VCaP (cell line): ENCODE results near the gene CCDC13.

ENCODE experiments used
- H3K27ac ChIP-seq: fragments of 450-650 bp; 2 replicates; pipeline ENCODE4 v1.5.1; 2017
- CTCF ChIP-seq: fragments of 450-650 bp; conservative IDR thresholded peaks from 2 replicates; pipeline ENCODE4 v1.5.1; 2017; ENCODE audit warnings: mild to moderate bottlenecking, moderate library complexity

CCDC13 gene

GRCh38 chr3:42755681-42756578, 17.1 kb downstream of the CCDC13 start:
- TF ChIP-seq CTCF, result peak; percentile 69
- no peak overlapping the region for H3K27ac ChIP-seq

- H3K27ac ChIP-seq, result no peak overlapping the region
- TF ChIP-seq CTCF, result no peak
These were observed 19.3 kb downstream of the CCDC13 start for GRCh38 chr3:42753757-42754156.

GRCh38 chr3:42752961-42753360, 20.1 kb downstream of the CCDC13 start:
- no peak for TF ChIP-seq CTCF
- no peak overlapping the region for H3K27ac ChIP-seq

GRCh38 chr3:42752441-42752840, 20.6 kb downstream of the CCDC13 start:
- no peak for TF ChIP-seq CTCF
- no peak overlapping the region for H3K27ac ChIP-seq

- no peak overlapping the region for H3K27ac ChIP-seq
- no peak for TF ChIP-seq CTCF
These were observed 21.4 kb downstream of the CCDC13 start for GRCh38 chr3:42751609-42752008.

- no peak for TF ChIP-seq CTCF
These were observed 22.2 kb downstream of the CCDC13 start for GRCh38 chr3:42750834-42751233.

GRCh38 chr3:42749753-42750231, 23.3 kb downstream of the CCDC13 start:
- H3K27ac ChIP-seq, result no peak overlapping the region
- peak; percentile 18; the same call in 1 of the 2 replicates for TF ChIP-seq CTCF

More at GRCh38 chr3:42750834-42751233, 22.2 kb downstream of the CCDC13 start:
- no peak overlapping the region for H3K27ac ChIP-seq
